Activated T-helper 1 cell treated with anti-CD3 and anti-CD28 coated beads, Interleukin-2, amount 50 U/mL, for 16 hours (primary cell): ENCODE results near the gene BCL2L14.

Experiments
- DNase-seq, 2 donors: peaks; one replicate each; pipeline ENCODE4 v3.0.0-alpha.2; 2020; ENCODE audit warnings: low read depth in 1 of 2, low spot score in 1 of 2

Gene BCL2L14

GRCh38 chr12:12054993-12055392 is 15.7 kb upstream of the BCL2L14 start:
- DNase-seq: no peak

GRCh38 chr12:12056951-12057350 is 13.8 kb upstream of the BCL2L14 start:
- DNase-seq: no peak

GRCh38 chr12:12064596-12064995 is 6.1 kb upstream of the BCL2L14 start:
- no peak for DNase-seq

DNA sequence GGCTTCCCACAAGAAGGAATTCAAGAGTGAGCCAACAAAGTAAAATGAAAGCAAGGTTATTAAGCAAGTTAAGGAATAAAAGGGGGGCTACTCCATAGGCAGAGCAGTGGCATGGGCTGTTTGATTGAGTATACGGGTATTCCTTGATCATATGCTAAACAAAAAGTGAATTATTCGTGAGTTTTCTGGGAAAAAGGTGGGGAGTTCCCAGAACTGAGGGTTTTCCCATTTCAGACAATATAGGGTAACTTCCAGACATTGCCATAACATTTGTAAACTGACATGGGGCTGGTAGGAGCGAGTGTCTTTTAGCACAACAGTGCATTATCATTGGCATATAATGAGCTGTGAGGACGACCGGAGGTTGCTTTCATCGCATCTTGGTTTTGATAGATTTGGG is 2.0 kb upstream of the BCL2L14 start:
- DNase-seq: no peak

DNA sequence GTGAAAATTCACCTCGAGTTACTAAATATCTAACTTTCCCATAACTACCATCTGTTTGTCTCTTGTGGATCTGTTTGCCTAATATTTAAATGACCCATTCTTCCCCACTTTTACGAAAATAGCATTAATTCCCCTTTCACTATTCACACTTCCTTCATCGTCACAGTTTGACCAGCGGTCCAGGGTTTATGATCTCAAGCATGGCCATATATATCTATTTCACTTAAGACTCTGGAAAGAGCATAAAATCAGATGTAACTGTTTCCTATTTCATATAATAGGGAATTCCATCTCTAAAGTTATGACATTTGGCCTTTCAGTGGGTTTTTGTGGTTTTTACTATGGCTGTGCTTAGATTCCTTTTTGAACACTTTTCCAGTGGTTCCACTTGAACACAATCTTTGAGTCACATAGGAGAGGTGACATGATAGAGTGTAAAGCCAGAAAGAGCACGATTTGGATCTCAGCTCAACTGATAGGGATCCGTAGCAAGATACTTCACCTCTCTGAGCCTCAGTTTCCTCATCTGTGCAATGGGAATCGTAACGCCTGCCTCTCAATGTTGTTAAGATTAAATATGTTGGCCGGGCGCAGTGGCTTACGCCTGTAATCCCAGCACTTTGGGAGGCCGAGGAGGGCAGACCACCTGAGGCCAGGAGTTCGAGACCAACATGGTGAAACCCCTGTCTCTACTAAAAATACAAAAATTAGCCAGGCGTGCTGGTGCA is 754 bp upstream of the BCL2L14 start:
- no peak for DNase-seq

DNA sequence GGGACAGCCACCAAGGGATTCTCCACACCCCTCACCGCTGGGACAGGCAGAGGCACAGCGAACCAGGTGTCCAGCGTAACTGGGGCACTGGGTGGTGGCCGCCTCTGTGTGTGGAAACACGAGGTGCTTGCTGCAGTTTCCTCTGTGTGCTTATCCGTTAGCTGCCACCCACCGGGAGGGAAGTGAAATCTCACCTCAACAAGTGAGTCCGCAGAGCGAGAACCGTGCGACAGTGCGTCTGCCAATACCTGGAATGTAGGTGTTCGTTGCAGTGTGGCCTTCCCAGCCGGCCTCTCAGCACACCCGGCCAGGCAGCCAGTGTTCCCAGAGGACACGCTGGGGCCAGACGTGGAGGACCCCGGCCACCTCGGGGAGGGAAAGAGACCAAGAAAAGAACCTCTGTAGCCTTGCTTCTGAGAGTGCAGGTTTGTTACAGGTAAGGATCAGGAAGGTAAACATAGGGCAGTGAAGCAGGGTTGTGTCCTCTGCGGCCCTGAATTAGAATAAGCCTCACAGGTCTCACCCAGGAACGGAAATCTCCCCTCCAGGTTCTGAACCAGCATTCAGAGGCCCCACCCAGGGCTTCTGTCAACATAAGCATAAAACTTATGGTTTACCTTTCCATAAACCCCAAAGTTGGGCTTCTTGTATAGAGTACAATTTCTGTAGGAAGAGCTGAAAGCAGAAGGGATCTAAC is 1.5 kb downstream of the BCL2L14 start:
- peak in 1 of 2 donors; percentile 17 for DNase-seq

DNA sequence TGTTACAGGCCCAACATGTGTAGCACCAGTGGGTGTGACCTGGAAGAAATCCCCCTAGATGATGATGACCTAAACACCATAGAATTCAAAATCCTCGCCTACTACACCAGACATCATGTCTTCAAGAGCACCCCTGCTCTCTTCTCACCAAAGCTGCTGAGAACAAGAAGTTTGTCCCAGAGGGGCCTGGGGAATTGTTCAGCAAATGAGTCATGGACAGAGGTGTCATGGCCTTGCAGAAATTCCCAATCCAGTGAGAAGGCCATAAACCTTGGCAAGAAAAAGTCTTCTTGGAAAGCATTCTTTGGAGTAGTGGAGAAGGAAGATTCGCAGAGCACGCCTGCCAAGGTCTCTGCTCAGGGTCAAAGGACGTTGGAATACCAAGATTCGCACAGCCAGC is 8.6 kb downstream of the BCL2L14 start:
- no peak for DNase-seq

DNA sequence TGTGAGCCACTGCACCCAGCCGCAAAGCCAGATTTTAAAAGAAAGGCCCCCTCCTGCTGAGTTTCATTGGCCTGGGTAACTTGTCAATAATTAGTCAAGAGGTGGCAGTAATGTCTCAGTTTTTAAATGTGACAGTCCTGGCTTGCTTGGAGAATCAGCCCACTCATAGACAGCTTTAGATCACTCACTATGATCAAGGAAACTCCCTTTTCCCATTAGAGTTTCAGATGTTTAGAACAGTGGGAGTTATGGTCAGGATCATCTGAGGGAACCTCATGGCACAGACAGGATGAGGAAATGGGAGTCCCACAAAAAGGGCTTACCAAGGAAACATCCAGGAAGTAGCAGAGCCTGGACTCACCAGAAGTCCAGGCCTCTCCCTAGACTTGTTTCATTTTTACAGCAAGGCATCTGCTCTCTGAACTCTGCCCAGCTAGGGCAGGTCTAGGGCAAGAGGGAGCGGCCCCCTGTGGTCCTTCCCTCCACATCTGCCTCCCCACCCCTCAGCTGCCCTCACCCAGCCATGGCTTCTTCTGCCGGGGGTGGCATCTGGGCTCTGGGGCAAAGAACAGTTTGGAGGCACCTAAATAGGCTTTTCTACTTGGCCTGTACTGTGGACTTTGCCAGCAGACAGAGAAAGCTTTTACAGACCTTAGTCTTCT is 11.2 kb downstream of the BCL2L14 start:
- no peak for DNase-seq

- no peak for DNase-seq
These were observed 12.9 kb downstream of the BCL2L14 start for GRCh38 chr12:12083688-12084087.

GRCh38 chr12:12086362-12086761 is 15.6 kb downstream of the BCL2L14 start:
- DNase-seq: no peak

GRCh38 chr12:12086973-12087692 is 16.4 kb downstream of the BCL2L14 start:
- DNase-seq: no peak

GRCh38 chr12:12087693-12088034 is 16.9 kb downstream of the BCL2L14 start:
- DNase-seq: no peak

- no peak for DNase-seq
These were observed 17.4 kb downstream of the BCL2L14 start for GRCh38 chr12:12088147-12088546.

GRCh38 chr12:12088761-12089160 is 18.0 kb downstream of the BCL2L14 start:
- no peak for DNase-seq

DNA sequence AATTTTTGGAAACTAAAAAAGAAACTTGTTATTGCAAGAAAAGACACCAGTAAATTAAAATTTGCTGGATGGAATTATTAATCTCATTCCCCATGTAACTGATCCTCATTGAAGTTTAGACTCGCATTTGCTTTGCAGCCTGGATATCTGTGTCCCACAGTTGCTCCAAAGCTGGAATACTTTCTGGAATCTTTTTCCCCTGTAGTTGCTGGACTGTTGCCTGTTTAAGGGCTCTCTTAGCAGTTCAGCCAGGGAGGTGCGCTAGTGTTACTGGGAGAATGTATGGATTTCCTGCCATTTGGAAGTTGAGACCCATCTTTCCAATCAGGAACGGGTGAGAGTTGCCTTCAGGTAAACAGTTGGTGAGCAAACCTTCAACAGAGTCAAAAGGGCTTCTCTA is 20.3 kb downstream of the BCL2L14 start:
- no peak for DNase-seq

GRCh38 chr12:12091977-12092663 is 21.4 kb downstream of the BCL2L14 start:
- no peak for DNase-seq

DNA sequence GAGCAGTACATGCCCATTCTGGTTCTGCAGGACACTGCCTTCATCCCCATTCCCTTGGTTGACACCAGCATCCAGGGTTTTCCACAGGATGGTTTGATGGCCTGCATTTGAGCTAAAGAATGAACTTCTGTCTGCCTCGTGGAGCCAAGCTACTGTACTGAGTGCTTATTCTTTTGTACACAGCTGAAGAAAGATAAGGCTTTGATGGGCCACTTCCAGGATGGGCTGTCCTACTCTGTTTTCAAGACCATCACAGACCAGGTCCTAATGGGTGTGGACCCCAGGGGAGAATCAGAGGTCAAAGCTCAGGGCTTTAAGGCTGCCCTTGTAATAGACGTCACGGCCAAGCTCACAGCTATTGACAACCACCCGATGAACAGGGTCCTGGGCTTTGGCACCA is 23.7 kb downstream of the BCL2L14 start:
- DNase-seq: no peak

- DNase-seq: no peak
These were observed 24.3 kb downstream of the BCL2L14 start for GRCh38 chr12:12095021-12095420.

GRCh38 chr12:12097891-12098690 is 27.4 kb downstream of the BCL2L14 start:
- no peak for DNase-seq

DNA sequence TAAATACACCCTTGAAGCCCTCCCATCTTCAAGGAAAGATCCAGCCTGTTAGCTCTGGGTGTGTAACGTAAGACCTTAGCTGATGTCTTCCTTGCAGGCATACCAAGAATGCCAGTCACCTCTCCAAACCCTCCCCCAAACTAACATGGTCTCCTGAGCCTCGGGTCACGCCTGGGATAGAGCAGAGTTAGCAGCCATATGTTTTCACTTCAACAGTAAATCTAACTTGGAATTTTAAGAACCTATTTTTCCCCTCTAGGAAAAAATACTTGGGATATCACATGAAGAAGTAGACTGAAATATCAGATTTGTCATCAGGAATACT is 27.9 kb downstream of the BCL2L14 start:
- DNase-seq: no peak

- no peak for DNase-seq
These were observed 28.4 kb downstream of the BCL2L14 start for GRCh38 chr12:12099102-12099501.
